ENCODE measurements around the gene NRG2.

DNA sequence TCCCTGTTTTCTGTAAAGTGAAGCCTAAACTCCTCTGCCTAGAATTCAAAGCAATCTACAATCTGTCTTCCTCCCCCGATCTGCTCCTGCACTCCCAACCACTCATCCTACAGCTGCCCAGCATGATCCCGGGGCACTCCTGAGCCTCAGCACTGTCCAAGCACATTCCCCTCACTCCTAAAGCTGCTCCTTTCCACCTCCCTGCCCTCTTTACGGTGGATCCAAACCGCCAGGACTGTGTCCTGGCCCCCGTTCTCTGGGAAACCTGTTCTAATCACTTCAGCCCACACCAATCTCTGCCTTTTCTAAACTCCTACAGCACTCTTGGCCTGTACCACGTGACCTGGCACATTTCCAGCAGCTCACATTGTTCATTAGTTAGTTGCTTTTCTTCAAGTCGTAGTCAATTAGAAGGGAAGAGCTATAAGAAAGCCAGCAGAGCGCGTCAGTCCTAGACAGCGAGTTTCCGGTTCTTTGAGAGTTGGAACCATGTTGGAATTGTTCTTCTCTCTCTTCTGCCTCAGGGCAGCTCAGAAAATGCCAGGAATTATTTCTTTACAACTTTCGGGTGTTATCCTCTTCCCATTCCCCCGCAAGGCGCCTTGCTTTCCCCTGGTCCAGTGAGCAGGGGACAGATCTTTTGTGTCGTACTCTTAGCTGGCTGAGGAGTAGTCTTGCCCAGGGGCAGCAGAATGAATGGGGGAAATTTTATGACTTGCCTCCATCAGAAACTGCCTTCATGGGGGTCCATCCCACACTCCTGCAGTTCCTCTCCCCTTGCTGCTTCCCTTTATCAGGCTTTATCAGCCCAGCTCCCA lies 60.7 kb downstream of the NRG2 start:
- TF ChIP-seq EP300 (IDR thresholded peaks at IDR 0.05) = no peak
- TF ChIP-seq, protein P1, sequence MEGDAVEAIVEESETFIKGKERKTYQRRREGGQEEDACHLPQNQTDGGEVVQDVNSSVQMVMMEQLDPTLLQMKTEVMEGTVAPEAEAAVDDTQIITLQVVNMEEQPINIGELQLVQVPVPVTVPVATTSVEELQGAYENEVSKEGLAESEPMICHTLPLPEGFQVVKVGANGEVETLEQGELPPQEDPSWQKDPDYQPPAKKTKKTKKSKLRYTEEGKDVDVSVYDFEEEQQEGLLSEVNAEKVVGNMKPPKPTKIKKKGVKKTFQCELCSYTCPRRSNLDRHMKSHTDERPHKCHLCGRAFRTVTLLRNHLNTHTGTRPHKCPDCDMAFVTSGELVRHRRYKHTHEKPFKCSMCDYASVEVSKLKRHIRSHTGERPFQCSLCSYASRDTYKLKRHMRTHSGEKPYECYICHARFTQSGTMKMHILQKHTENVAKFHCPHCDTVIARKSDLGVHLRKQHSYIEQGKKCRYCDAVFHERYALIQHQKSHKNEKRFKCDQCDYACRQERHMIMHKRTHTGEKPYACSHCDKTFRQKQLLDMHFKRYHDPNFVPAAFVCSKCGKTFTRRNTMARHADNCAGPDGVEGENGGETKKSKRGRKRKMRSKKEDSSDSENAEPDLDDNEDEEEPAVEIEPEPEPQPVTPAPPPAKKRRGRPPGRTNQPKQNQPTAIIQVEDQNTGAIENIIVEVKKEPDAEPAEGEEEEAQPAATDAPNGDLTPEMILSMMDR (IDR thresholded peaks at IDR 0.05) = no peak

Data from ovary (tissue), 3 donors.